ENCODE measurements around the gene SCN10A. TPM values are rescaled to one million over a fixed set of nuclear protein-coding genes. Genes with fewer than 3 reads are reported as not detected.
A peak's percentile ranks its signal among the peaks of the same experiment; 100 is the strongest.

The SCN10A gene
- total RNA-seq, 1 experiment from 2014 or later: not detected

DNA sequence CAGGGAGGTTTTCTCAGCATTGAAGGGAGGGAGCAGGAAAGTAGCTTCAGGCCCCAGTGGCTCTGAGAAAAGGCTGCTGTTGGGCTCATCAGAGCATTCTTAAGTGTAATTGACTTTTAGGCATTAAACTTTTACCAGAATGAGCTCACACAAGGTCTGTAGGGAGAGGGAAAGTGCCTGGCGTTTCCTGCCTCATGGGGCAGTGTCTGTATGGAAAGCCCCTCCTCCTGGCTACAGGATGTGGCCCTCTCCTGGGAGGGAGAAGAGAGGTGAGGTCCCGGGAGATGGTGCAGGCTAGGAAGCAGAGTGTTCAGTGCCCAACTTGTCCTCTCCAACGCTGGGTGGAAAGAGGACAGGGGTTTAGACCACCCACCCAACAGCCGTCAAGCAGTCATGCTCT lies 21.3 kb upstream of the SCN10A start:
- no peak for DNase-seq (ENCODE audit: low spot score)
- Mint-ChIP-seq H3K27me3 (ENCODE audit: low read depth) (peaks cover 8% of the 10 kb centered on the region), H3K4me3 (no peak overlapping the region), H3K9me3 (peaks cover 3% of the 10 kb centered on the region; the same call in 1 of the 2 replicates), H3K4me1 (peaks cover 34% of the 10 kb centered on the region), H3K27ac (no peak overlapping the region), H3K36me3 (no peaks in the 10 kb centered on the region)
- TF ChIP-seq ZNF416 (CRISPR knock-in tag; IDR thresholded peaks at IDR 0.05) (no peak), TEAD1 (CRISPR knock-in tag; IDR thresholded peaks at IDR 0.05) (no peak), TP53 (CRISPR knock-in tag; IDR thresholded peaks at IDR 0.05) (no peak), FOXP1 (CRISPR knock-in tag; IDR thresholded peaks at IDR 0.05; ENCODE audit: borderline replicate concordance) (no peak), ZNF423 (CRISPR knock-in tag; IDR thresholded peaks at IDR 0.05) (no peak), IRF2 (CRISPR knock-in tag; IDR thresholded peaks at IDR 0.05; ENCODE audit: borderline replicate concordance, low read depth) (no peak), JAZF1 (CRISPR knock-in tag; IDR thresholded peaks at IDR 0.05) (no peak), ZNF263 (CRISPR knock-in tag; IDR thresholded peaks at IDR 0.05; ENCODE audit: low read depth) (no peak), CREM (CRISPR knock-in tag; IDR thresholded peaks at IDR 0.05) (no peak), KAT7 (CRISPR knock-in tag; IDR thresholded peaks at IDR 0.05; ENCODE audit: borderline replicate concordance) (no peak), NR1H2 (CRISPR knock-in tag; IDR thresholded peaks at IDR 0.05) (no peak), ZNF232 (CRISPR knock-in tag; IDR thresholded peaks at IDR 0.05) (no peak), PRRX2 (CRISPR knock-in tag; IDR thresholded peaks at IDR 0.05) (no peak)
- TF ChIP-seq, protein P1, sequence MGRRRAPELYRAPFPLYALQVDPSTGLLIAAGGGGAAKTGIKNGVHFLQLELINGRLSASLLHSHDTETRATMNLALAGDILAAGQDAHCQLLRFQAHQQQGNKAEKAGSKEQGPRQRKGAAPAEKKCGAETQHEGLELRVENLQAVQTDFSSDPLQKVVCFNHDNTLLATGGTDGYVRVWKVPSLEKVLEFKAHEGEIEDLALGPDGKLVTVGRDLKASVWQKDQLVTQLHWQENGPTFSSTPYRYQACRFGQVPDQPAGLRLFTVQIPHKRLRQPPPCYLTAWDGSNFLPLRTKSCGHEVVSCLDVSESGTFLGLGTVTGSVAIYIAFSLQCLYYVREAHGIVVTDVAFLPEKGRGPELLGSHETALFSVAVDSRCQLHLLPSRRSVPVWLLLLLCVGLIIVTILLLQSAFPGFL (CRISPR knock-in tag; IDR thresholded peaks at IDR 0.05; ENCODE audit: borderline replicate concordance): no peak
- TF ChIP-seq, protein P2, sequence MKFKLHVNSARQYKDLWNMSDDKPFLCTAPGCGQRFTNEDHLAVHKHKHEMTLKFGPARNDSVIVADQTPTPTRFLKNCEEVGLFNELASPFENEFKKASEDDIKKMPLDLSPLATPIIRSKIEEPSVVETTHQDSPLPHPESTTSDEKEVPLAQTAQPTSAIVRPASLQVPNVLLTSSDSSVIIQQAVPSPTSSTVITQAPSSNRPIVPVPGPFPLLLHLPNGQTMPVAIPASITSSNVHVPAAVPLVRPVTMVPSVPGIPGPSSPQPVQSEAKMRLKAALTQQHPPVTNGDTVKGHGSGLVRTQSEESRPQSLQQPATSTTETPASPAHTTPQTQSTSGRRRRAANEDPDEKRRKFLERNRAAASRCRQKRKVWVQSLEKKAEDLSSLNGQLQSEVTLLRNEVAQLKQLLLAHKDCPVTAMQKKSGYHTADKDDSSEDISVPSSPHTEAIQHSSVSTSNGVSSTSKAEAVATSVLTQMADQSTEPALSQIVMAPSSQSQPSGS (CRISPR knock-in tag; IDR thresholded peaks at IDR 0.05; ENCODE audit: borderline replicate concordance, low read depth): no peak
- TF ChIP-seq, protein P3, sequence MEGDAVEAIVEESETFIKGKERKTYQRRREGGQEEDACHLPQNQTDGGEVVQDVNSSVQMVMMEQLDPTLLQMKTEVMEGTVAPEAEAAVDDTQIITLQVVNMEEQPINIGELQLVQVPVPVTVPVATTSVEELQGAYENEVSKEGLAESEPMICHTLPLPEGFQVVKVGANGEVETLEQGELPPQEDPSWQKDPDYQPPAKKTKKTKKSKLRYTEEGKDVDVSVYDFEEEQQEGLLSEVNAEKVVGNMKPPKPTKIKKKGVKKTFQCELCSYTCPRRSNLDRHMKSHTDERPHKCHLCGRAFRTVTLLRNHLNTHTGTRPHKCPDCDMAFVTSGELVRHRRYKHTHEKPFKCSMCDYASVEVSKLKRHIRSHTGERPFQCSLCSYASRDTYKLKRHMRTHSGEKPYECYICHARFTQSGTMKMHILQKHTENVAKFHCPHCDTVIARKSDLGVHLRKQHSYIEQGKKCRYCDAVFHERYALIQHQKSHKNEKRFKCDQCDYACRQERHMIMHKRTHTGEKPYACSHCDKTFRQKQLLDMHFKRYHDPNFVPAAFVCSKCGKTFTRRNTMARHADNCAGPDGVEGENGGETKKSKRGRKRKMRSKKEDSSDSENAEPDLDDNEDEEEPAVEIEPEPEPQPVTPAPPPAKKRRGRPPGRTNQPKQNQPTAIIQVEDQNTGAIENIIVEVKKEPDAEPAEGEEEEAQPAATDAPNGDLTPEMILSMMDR (IDR thresholded peaks at IDR 0.05): no peak
- TF ChIP-seq, protein P4, sequence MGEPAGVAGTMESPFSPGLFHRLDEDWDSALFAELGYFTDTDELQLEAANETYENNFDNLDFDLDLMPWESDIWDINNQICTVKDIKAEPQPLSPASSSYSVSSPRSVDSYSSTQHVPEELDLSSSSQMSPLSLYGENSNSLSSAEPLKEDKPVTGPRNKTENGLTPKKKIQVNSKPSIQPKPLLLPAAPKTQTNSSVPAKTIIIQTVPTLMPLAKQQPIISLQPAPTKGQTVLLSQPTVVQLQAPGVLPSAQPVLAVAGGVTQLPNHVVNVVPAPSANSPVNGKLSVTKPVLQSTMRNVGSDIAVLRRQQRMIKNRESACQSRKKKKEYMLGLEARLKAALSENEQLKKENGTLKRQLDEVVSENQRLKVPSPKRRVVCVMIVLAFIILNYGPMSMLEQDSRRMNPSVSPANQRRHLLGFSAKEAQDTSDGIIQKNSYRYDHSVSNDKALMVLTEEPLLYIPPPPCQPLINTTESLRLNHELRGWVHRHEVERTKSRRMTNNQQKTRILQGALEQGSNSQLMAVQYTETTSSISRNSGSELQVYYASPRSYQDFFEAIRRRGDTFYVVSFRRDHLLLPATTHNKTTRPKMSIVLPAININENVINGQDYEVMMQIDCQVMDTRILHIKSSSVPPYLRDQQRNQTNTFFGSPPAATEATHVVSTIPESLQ (CRISPR knock-in tag; IDR thresholded peaks at IDR 0.05): no peak
- TF ChIP-seq, protein P5, sequence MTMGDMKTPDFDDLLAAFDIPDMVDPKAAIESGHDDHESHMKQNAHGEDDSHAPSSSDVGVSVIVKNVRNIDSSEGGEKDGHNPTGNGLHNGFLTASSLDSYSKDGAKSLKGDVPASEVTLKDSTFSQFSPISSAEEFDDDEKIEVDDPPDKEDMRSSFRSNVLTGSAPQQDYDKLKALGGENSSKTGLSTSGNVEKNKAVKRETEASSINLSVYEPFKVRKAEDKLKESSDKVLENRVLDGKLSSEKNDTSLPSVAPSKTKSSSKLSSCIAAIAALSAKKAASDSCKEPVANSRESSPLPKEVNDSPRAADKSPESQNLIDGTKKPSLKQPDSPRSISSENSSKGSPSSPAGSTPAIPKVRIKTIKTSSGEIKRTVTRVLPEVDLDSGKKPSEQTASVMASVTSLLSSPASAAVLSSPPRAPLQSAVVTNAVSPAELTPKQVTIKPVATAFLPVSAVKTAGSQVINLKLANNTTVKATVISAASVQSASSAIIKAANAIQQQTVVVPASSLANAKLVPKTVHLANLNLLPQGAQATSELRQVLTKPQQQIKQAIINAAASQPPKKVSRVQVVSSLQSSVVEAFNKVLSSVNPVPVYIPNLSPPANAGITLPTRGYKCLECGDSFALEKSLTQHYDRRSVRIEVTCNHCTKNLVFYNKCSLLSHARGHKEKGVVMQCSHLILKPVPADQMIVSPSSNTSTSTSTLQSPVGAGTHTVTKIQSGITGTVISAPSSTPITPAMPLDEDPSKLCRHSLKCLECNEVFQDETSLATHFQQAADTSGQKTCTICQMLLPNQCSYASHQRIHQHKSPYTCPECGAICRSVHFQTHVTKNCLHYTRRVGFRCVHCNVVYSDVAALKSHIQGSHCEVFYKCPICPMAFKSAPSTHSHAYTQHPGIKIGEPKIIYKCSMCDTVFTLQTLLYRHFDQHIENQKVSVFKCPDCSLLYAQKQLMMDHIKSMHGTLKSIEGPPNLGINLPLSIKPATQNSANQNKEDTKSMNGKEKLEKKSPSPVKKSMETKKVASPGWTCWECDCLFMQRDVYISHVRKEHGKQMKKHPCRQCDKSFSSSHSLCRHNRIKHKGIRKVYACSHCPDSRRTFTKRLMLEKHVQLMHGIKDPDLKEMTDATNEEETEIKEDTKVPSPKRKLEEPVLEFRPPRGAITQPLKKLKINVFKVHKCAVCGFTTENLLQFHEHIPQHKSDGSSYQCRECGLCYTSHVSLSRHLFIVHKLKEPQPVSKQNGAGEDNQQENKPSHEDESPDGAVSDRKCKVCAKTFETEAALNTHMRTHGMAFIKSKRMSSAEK (CRISPR knock-in tag; IDR thresholded peaks at IDR 0.05; ENCODE audit: borderline replicate concordance): no peak
- ChIA-PET POLR2A (no interaction called here), CTCF (interaction anchor here (0.6 to 1.4 kb wide), 2 partner anchors 99 to 451 kb away, joined by 3 to 9 read pairs; no protein-coding TSS in a partner anchor)
- peak; percentile 62 for ATAC-seq
